ENCODE results near the gene C20orf204.
A peak's percentile ranks its signal among the peaks of the same experiment; 100 is the strongest.

Gene C20orf204

DNA sequence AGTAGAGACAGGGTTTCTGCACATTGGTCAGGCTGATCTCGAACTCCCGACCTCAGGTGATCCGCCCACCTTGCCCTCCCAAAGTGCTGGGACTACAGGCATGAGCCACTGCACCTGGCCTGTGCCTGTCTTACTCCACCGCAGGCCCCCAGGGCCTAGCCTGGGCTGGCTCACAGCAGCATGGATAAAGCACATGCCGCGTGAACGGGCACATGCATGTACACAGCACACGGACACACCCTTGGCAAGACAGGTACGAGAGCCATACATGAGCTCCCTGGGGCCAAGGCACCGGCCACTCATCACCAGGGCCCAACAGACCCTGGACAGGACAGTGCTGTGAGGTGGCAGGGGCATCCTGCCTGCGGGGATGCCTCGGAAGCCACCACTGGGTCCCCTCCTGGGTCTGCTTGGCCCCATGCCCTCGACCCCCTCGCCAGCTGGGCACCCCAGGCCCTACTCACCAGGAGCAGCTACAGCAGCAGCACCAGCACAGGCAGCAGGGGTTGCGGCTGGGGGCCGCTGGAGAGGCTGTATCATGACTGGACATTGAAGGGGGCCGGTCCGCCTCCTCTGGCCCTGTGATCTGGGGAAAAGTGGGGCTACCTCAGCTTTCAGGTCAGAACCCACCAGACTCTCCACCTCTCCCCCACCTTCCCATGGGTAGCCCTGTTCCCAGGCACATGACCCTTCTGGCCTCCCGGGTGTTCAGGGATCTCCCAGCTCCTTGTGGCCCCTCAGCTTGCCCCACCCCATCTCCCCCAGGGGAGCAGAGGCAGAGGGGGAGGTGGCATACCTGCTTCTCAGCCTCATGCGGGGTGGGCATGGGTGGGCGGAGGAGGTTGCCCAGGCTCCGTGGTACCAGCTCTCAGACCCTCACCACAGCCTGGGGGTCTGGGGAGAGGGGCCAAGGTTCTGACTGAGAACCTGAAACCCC lies 40.3 kb downstream of the C20orf204 start:
- in situ Hi-C loops (cut with HindIII; ENCODE audit: low sequenced_read_pairs), result no loop called here
- no peak overlapping the region for H3K4me3 ChIP-seq (ENCODE audit: low read depth, low read length)
- TF ChIP-seq, protein P1, sequence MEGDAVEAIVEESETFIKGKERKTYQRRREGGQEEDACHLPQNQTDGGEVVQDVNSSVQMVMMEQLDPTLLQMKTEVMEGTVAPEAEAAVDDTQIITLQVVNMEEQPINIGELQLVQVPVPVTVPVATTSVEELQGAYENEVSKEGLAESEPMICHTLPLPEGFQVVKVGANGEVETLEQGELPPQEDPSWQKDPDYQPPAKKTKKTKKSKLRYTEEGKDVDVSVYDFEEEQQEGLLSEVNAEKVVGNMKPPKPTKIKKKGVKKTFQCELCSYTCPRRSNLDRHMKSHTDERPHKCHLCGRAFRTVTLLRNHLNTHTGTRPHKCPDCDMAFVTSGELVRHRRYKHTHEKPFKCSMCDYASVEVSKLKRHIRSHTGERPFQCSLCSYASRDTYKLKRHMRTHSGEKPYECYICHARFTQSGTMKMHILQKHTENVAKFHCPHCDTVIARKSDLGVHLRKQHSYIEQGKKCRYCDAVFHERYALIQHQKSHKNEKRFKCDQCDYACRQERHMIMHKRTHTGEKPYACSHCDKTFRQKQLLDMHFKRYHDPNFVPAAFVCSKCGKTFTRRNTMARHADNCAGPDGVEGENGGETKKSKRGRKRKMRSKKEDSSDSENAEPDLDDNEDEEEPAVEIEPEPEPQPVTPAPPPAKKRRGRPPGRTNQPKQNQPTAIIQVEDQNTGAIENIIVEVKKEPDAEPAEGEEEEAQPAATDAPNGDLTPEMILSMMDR (IDR thresholded peaks at IDR 0.05; ENCODE audit: low read depth, low read length), result no peak
- DNase-seq (ENCODE audit: low read depth, low spot score), result no peak

DNA sequence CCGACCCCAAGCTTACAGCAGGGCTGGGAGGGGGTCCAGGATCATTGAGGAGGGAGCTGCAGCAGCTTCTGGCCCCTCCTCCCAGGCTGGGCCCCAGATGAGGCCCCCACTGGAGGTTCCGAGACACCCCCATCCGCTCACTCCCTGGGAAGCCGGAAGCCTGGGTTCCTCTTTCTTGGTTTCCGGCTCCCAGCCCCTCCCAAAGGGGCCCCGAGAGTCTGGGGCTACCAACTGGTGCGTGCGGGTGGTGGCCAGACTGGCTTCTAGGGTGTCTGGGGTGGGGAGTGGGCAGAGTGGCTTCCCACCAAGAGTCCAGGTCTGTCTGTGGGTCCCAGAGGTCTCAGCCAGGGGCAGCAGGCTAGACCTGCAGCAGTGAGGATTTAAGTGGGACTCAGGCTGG lies 41.1 kb downstream of the C20orf204 start:
- H3K4me3 ChIP-seq (ENCODE audit: low read depth, low read length), result no peak overlapping the region
- in situ Hi-C loops (cut with HindIII; ENCODE audit: low sequenced_read_pairs), result no loop called here
- no peak for DNase-seq (ENCODE audit: low read depth, low spot score)
- TF ChIP-seq, protein P1 (IDR thresholded peaks at IDR 0.05; ENCODE audit: low read depth, low read length), result no peak

DNA sequence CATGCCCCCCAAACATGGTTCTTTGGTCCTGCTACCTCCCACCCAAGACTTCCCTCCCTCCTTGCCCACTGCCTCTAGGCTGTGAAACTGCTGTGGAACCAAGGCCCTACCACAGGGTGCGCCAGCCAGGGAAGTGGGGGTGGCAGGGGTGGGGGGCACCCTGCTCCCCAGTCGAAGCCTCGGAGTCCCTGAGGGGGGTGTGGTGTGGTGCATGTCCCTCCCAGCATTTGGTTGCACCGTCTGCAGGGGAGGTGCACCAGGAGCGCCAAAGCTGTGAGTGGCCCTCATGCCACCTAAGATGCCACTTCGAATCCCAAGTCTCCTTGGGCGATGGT lies 41.5 kb downstream of the C20orf204 start:
- TF ChIP-seq, protein P1 (IDR thresholded peaks at IDR 0.05; ENCODE audit: low read depth, low read length), result no peak
- no peak overlapping the region for H3K4me3 ChIP-seq (ENCODE audit: low read depth, low read length)
- in situ Hi-C loops (cut with HindIII; ENCODE audit: low sequenced_read_pairs), result no loop called here

DNA sequence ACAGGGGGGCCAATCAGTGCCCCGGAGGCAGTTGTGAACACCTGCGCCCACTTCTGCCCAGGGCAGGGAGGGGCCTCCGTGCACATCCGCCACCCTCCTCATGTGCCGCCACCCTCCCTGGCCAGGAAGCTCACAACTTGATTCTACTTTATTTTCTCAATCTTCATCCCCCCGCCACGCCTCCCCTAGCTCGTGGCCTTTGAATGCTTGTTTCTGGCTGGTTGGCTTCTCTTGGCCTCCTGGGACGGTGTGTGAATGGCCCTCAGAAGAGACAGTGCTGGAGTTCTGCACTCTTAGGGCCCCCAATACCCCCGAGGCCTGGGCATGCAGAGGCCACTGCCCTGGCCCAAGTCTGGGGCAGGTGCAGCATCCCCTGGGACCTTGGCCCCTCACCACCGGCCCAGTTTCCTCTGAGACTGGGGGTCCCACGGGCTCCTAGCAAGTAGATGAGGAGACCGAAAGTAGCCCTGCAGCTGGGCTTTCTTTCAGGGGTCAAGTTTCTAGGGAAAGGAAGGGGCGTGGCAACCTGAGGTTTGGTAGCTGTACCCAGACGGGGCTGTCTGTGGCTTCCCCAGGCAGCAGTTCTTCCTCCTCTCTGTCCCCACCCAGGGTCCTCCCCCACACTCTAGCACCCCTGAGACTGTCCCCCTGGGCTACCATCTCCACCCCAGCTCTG lies 42.0 kb downstream of the C20orf204 start:
- peak overlapping the region; percentile 63 for H3K4me3 ChIP-seq (ENCODE audit: low read depth, low read length)
- TF ChIP-seq, protein P1 (IDR thresholded peaks at IDR 0.05; ENCODE audit: low read depth, low read length), result no peak
- in situ Hi-C loops (cut with HindIII; ENCODE audit: low sequenced_read_pairs), result no loop called here
- no peak for DNase-seq (ENCODE audit: low read depth, low spot score)

More for the DNA sequence above, 41.5 kb downstream of the C20orf204 start:
- no peak for DNase-seq (ENCODE audit: low read depth, low spot score)

DNA sequence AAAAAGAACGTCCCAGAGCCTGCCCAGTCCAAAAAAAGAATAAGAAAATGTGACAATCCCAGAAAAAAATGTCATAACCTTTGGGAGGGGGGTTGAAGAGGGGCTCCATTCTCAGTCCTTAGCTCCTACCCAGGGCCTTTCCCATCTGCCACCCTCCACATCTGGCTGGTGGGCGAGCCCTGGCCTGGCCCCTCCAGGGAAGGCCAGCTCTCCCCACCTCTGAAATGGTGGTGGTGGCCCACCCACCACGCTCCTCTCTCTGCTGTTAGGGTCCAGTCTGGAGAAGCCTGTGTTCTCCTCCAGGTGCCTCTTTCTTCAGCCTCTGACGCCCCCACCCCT lies 42.9 kb downstream of the C20orf204 start:
- in situ Hi-C loops (cut with HindIII; ENCODE audit: low sequenced_read_pairs), result no loop called here

DNA sequence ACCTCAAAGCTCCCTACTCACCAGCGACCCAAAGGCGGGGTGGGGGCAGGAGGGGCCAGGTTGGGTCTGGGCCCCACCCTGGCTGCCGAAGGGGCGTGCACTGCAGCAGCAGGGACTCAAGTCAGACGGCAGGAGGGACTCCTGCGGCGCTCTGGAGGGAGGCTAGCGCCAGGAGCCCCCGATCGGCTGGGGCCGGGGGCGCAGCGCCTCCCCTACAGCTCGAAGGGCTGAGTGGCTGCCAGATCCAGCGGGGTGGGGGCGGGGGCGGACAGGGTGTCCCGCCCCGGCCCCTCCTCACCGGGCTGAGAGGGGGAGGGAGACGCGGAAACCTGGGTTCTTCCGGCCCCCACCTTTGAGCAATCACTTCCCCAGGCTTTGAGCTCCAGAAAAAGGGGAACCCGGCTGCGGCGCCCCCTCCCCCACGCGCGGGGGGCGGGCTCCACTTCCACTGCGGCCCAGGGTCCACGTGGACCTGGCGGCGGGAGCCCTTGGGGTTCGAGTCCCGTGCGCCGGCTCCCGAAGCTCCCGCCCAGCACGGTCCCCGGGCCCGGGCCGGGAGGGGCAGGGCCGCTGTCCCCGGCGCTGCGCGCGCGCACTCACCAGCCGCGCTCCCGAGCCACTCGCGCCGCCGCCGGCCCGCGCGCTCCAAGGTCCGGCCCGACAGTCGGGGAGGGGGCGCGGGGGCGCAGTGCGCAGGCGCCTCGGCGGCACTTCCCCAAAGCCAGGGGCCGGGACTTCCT lies 43.5 kb downstream of the C20orf204 start, which contains the start of gene RGS19:
TSS of gene RGS19 (minus strand) at position 246 of the 740 bp plus-strand sequence. CDS start 2,632 bp downstream, outside the sequence.
- in situ Hi-C loops (cut with HindIII; ENCODE audit: low sequenced_read_pairs), result no loop called here
- peak; percentile 46 for DNase-seq (ENCODE audit: low read depth, low spot score)
- TF ChIP-seq, protein P1 (IDR thresholded peaks at IDR 0.05; ENCODE audit: low read depth, low read length), result no peak
- peak within 1 kb of the TSS; percentile 63 for H3K4me3 ChIP-seq (ENCODE audit: low read depth, low read length)

More for the DNA sequence above, 42.9 kb downstream of the C20orf204 start:
- TF ChIP-seq, protein P1 (IDR thresholded peaks at IDR 0.05; ENCODE audit: low read depth, low read length), result no peak
- no peak for DNase-seq (ENCODE audit: low read depth, low spot score)
- H3K4me3 ChIP-seq (ENCODE audit: low read depth, low read length), result peak overlapping the region; percentile 63
